ENCODE measurements around the gene TNFSF12. TPM values are rescaled to one million over a fixed set of nuclear protein-coding genes. Genes with fewer than 3 reads are reported as not detected.

The TNFSF12 gene
- total RNA-seq, 2 experiments from 2014 or later: 11.8 to 13.8 TPM

- H3K27ac Mint-ChIP-seq: peak within 1 kb of the TSS; percentile 99
- peaks cover 61% of the 10 kb centered on the region for H3K36me3 Mint-ChIP-seq (ENCODE audit: low read depth)
- POLR2A ChIA-PET: interaction anchor here (0.6 to 12.5 kb wide), 25 partner anchors 8 to 345 kb away, joined by 3 to 195 read pairs (median 3); partner anchors contain the start of genes ACAP1, CD68, FXR2 and KDM6B
- no peak for TF ChIP-seq CTCF (IDR thresholded peaks at IDR 0.05)
- intact Hi-C loops (cut with micrococcal nuclease): loop anchor here (5.0 kb wide), 1 partner anchor 104 kb away; the partner anchor contains the start of genes TP53 and WRAP53
- H3K4me1 Mint-ChIP-seq (ENCODE audit: low read depth): peaks cover 55% of the 10 kb centered on the region
- H3K9me3 Mint-ChIP-seq: no peaks in the 10 kb centered on the region
- H3K4me3 Mint-ChIP-seq: peak within 1 kb of the TSS; percentile 94
- peak; percentile 77 for ATAC-seq
- H3K27me3 Mint-ChIP-seq: no peaks in the 10 kb centered on the region
- CTCF ChIA-PET: interaction anchor here (0.8 to 3.8 kb wide), 8 partner anchors 8 to 275 kb away, joined by 3 to 43 read pairs (median 4); partner anchors contain the start of genes FXR2, SENP3, TMEM102 and TP53
- peak; percentile 97 for DNase-seq
Measured at GRCh38 chr17:7583253-7584109, 34.6 kb downstream of the TNFSF12 start, which contains the start of gene MPDU1. Gene MPDU1, plus strand, starts transcription at chr17:7583852. Its CDS starts 11 bp downstream, at chr17:7583863.

GRCh38 chr17:7586673-7587419 is 38.0 kb downstream of the TNFSF12 start:
- Mint-ChIP-seq H3K27me3 (no peaks in the 10 kb centered on the region), H3K4me1 (ENCODE audit: low read depth) (peaks cover 26% of the 10 kb centered on the region), H3K36me3 (ENCODE audit: low read depth) (peaks cover 48% of the 10 kb centered on the region), H3K9me3 (no peaks in the 10 kb centered on the region), H3K27ac (peak overlapping the region; percentile 45), H3K4me3 (no peak overlapping the region)
- TF ChIP-seq CTCF (IDR thresholded peaks at IDR 0.05): no peak
- DNase-seq (no peak), ATAC-seq (no peak)
- ChIA-PET POLR2A (interaction anchor here (1.0 to 12.5 kb wide), 6 partner anchors 12 to 271 kb away, joined by 3 to 195 read pairs (median 4); partner anchors contain the start of genes CD68, GPS2 and SENP3), CTCF (interaction anchor here (0.8 to 3.3 kb wide), 4 partner anchors 14 to 231 kb away, joined by 3 to 20 read pairs (median 3); no protein-coding TSS in a partner anchor)
- intact Hi-C loops (cut with micrococcal nuclease): no loop called here

- no peaks in the 10 kb centered on the region for H3K27me3 Mint-ChIP-seq
- CTCF ChIA-PET: interaction anchor here (0.9 to 3.3 kb wide), 4 partner anchors 21 to 232 kb away, joined by 3 to 20 read pairs (median 8); no protein-coding TSS in a partner anchor
- no peak overlapping the region for H3K4me3 Mint-ChIP-seq
- POLR2A ChIA-PET: interaction anchor here (1.0 to 12.5 kb wide), 4 partner anchors 13 to 272 kb away, joined by 3 to 195 read pairs (median 5); partner anchors contain the start of genes CD68 and GPS2
- peaks cover 46% of the 10 kb centered on the region for H3K36me3 Mint-ChIP-seq (ENCODE audit: low read depth)
- peak overlapping the region; percentile 45 for H3K27ac Mint-ChIP-seq
- ATAC-seq (no peak), DNase-seq (no peak)
- no peaks in the 10 kb centered on the region for H3K9me3 Mint-ChIP-seq
- peaks cover 19% of the 10 kb centered on the region for H3K4me1 Mint-ChIP-seq (ENCODE audit: low read depth)
- intact Hi-C loops (cut with micrococcal nuclease): no loop called here
- TF ChIP-seq CTCF (IDR thresholded peaks at IDR 0.05): no peak
Measured at GRCh38 chr17:7587420-7588151, 38.7 kb downstream of the TNFSF12 start.

- POLR2A ChIA-PET: interaction anchor here (0.5 to 12.5 kb wide), 7 partner anchors 14 to 153 kb away, joined by 3 to 195 read pairs (median 4); partner anchors contain the start of genes CD68, CHRNB1, SENP3 and TMEM102
- no peak for TF ChIP-seq CTCF (IDR thresholded peaks at IDR 0.05)
- peaks cover 51% of the 10 kb centered on the region for H3K36me3 Mint-ChIP-seq (ENCODE audit: low read depth)
- no peak for DNase-seq
- H3K4me3 Mint-ChIP-seq: no peak overlapping the region
- CTCF ChIA-PET: interaction anchor here (0.8 to 3.3 kb wide), 27 partner anchors 8 to 323 kb away, joined by 3 to 20 read pairs (median 5); partner anchors contain the start of genes CD68, FXR2 and TMEM95
- no peak overlapping the region for H3K27ac Mint-ChIP-seq
- intact Hi-C loops (cut with micrococcal nuclease): no loop called here
- ATAC-seq: no peak
- no peaks in the 10 kb centered on the region for H3K9me3 Mint-ChIP-seq
- H3K27me3 Mint-ChIP-seq: no peaks in the 10 kb centered on the region
- peaks cover 15% of the 10 kb centered on the region for H3K4me1 Mint-ChIP-seq (ENCODE audit: low read depth)
Measured at GRCh38 chr17:7588553-7589203, 39.8 kb downstream of the TNFSF12 start.
